Glutamatergic neuron (in vitro differentiated cells): ENCODE measurements around the gene ZNF599. TPM values are rescaled to one million over a fixed set of nuclear protein-coding genes. Genes with fewer than 3 reads are reported as not detected.
A peak's percentile ranks its signal among the peaks of the same experiment; 100 is the strongest.

ENCODE experiments used
- DNase-seq: peaks from one replicate; pipeline ENCODE4 v3.0.0; 2022
- H3K27ac Mint-ChIP-seq: one replicate; pipeline ENCODE4 v1.8.0; 2020; ENCODE audit warnings: mild to moderate bottlenecking, mixed read lengths, inconsistent platforms; ENCODE audit not compliant: unreplicated experiment
- H3K27me3 Mint-ChIP-seq: one replicate; pipeline ENCODE4 v1.8.0; 2020; ENCODE audit warnings: mild to moderate bottlenecking, moderate library complexity, mixed read lengths, inconsistent platforms; ENCODE audit not compliant: unreplicated experiment
- H3K36me3 Mint-ChIP-seq: one replicate; pipeline ENCODE4 v1.8.0; 2020; ENCODE audit warnings: mild to moderate bottlenecking, mixed read lengths, inconsistent platforms; ENCODE audit not compliant: unreplicated experiment
- H3K4me1 Mint-ChIP-seq: one replicate; pipeline ENCODE4 v1.8.0; 2020; ENCODE audit warnings: mild to moderate bottlenecking, low read depth, mixed read lengths, inconsistent platforms; ENCODE audit not compliant: unreplicated experiment
- H3K4me3 Mint-ChIP-seq: one replicate; pipeline ENCODE4 v1.8.0; 2020; ENCODE audit warnings: mild to moderate bottlenecking, mixed read lengths, inconsistent platforms; ENCODE audit not compliant: unreplicated experiment
- H3K9me3 Mint-ChIP-seq: one replicate; pipeline ENCODE4 v1.8.0; 2020; ENCODE audit warnings: mild to moderate bottlenecking, moderate library complexity, mixed read lengths, inconsistent platforms; ENCODE audit not compliant: unreplicated experiment
- long read RNA-seq: library from polyadenylated mRNA; unstranded; transcript quantifications from one replicate; pipeline ENCODE4 v2.0.0, GENCODE V29; 2020; ENCODE audit not compliant: unreplicated experiment
- total RNA-seq: library from RNA; stranded (reverse); fragmentation: NEBNext Ultra II Directional; extraction: Animal tissue kit (Norgen Biotek cat#: 25700); gene quantifications from one replicate; pipeline ENCODE4 v1.2.1, GENCODE V29; 2021; ENCODE audit not compliant: unreplicated experiment
- TF ChIP-seq, protein P1 (sequence below): fragments of 200-600 bp; sonication (generic); IDR thresholded peaks from one replicate; pipeline ENCODE4 v1.5.0; 2021; ENCODE audit not compliant: partially characterized antibody, unreplicated experiment

ZNF599 gene
- 8.2 TPM for total RNA-seq
- long read RNA-seq: 0 reads

DNA sequence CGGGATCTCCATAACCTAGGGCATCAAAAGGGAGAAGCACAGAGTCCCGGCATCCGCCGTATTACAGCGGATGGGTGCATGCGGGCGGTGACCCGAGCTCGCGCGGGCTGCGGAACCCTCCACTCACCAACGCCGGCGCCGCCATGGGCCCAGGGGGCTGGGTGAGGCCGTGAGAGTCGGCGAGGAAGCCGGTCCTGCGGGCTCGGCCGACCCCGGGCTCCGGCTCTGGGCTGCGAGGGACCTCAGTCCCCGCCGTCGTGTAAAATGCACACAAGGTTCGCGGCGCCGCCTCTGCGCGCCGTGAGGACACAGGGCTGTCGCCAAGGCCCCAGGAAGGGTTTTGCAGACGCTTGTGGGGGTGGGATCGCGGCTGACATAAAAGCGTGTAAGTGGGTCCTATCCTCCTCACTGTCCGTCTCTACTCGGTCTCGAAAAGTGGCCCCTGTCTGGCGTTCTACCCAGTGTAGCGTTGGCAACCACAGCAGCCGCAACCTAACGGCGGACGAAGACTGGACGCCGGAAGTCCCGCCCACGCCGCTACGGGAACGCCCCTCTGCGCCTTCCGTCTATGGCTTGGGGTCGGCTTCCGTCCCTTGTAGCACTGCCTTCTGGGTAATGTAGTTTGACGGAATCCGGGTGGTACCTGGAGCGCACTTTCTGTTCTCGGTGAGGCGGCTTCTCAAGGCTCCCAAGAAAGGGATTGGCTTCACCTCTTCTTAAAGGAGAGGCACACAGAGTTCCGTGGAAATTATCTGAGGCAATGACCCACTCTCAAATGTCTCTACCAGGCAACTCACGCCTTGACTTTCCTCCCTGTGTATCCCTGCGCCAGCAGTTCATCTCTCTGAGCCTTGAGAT, at the start of gene ZNF599:
TSS of gene ZNF599 (minus strand) at position 519 of the 858 bp plus-strand sequence. CDS start at position 145, 374 bp downstream.
- peaks cover 10% of the 10 kb centered on the region for H3K9me3 Mint-ChIP-seq

DNA sequence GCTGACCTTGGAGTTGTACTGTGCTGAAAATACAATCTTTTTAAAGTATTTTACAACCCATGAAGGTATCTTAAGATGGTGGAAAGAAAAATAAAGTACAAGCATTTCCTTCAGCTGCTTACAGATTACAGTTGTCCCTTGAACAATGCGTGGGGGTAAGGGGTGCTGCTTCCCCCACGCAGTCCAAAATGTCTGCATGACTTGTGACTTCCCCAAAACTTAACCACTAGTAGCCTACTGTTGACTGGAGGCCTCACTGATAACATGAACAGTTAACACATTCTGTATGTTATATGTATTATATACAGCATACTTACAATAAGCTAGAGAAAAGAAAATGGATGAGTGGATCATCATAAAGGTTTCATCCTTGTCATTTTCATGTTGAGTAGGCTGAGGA, 45.3 kb upstream of the ZNF599 start:
- TF ChIP-seq, protein P1, sequence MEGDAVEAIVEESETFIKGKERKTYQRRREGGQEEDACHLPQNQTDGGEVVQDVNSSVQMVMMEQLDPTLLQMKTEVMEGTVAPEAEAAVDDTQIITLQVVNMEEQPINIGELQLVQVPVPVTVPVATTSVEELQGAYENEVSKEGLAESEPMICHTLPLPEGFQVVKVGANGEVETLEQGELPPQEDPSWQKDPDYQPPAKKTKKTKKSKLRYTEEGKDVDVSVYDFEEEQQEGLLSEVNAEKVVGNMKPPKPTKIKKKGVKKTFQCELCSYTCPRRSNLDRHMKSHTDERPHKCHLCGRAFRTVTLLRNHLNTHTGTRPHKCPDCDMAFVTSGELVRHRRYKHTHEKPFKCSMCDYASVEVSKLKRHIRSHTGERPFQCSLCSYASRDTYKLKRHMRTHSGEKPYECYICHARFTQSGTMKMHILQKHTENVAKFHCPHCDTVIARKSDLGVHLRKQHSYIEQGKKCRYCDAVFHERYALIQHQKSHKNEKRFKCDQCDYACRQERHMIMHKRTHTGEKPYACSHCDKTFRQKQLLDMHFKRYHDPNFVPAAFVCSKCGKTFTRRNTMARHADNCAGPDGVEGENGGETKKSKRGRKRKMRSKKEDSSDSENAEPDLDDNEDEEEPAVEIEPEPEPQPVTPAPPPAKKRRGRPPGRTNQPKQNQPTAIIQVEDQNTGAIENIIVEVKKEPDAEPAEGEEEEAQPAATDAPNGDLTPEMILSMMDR: no peak
- no peak overlapping the region for H3K27ac Mint-ChIP-seq
- H3K36me3 Mint-ChIP-seq: no peaks in the 10 kb centered on the region
- H3K4me1 Mint-ChIP-seq: no peaks in the 10 kb centered on the region
- no peak for DNase-seq
- H3K4me3 Mint-ChIP-seq: no peak overlapping the region
- H3K9me3 Mint-ChIP-seq: no peaks in the 10 kb centered on the region
- H3K27me3 Mint-ChIP-seq: peaks cover 4% of the 10 kb centered on the region

More for the DNA sequence above, at the start of gene ZNF599:
- peak; percentile 92 for DNase-seq
- TF ChIP-seq, protein P1: no peak
- H3K36me3 Mint-ChIP-seq: peaks cover 10% of the 10 kb centered on the region
- H3K27me3 Mint-ChIP-seq: peaks cover 7% of the 10 kb centered on the region
- peak within 1 kb of the TSS; percentile 69 for H3K27ac Mint-ChIP-seq
- H3K4me1 Mint-ChIP-seq: no peaks in the 10 kb centered on the region
- H3K4me3 Mint-ChIP-seq: peak within 1 kb of the TSS; percentile 94

DNA sequence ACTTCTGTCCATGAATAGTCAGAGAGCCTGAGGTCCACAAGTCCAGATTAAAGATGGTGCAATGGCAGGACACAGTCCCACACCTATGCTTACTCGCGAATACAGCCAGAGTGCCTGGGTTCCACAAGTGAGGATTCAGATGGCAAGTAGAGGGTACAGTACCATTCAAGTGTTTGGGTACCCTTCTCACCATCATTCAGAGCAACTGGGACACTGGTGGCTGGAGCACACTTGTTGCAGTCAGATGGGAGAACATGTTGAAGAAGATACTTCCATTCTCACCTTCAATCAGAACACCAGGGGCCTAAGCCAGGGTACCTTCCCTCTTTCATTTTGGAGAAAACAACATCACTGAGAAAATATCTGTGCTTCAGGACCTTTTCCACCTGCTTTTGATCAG, 43.7 kb upstream of the ZNF599 start:
- H3K36me3 Mint-ChIP-seq: no peaks in the 10 kb centered on the region
- no peak for DNase-seq
- no peaks in the 10 kb centered on the region for H3K9me3 Mint-ChIP-seq
- H3K27me3 Mint-ChIP-seq: peaks cover 4% of the 10 kb centered on the region
- TF ChIP-seq, protein P1: no peak
- no peak overlapping the region for H3K4me3 Mint-ChIP-seq
- H3K4me1 Mint-ChIP-seq: no peaks in the 10 kb centered on the region
- H3K27ac Mint-ChIP-seq: no peak overlapping the region

DNA sequence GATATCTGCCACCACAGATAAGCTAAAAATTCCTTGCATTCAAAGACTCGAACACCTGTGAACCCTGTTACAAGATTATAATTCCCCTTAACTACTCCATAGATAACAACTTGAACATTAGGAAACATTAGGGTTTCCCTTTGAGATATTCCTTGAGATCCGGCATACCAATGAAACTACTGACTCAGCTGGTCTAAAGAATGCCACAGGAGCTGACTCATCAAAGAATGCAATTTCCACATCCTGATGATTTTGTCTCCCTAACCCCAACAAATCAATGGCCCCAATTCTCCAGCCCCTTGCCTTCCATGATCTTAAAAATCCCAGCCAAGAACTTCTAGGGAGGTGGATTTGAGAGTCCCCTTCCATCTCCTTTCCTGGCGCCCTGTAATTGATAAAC, 35.6 kb upstream of the ZNF599 start:
- Mint-ChIP-seq H3K27ac (no peak overlapping the region), H3K4me1 (no peaks in the 10 kb centered on the region), H3K4me3 (no peak overlapping the region), H3K27me3 (peaks cover 4% of the 10 kb centered on the region), H3K9me3 (peaks cover 4% of the 10 kb centered on the region), H3K36me3 (peaks cover 26% of the 10 kb centered on the region)
- TF ChIP-seq, protein P1: no peak
- no peak for DNase-seq
